Stimulated activated CD8-positive, alpha-beta memory T cell treated with anti-CD3 and anti-CD28 coated beads, Interleukin-4, amount 100 ng/mL, for 1 hour (primary cell): ENCODE measurements around the gene FGF22.
A peak's percentile ranks its signal among the peaks of the same experiment; 100 is the strongest.
"Not testable (repeated sequence)": the region's sequence is repeated elsewhere in the genome, so short reads cannot be mapped to it uniquely, and the experiment has no call there.

Source experiments
- DNase-seq, 2 donors: peaks; one replicate each; pipeline ENCODE4 v3.0.0-alpha.2; 2020; ENCODE audit warnings: low read depth in 2 of 2, low spot score in 1 of 2

FGF22 gene

DNA sequence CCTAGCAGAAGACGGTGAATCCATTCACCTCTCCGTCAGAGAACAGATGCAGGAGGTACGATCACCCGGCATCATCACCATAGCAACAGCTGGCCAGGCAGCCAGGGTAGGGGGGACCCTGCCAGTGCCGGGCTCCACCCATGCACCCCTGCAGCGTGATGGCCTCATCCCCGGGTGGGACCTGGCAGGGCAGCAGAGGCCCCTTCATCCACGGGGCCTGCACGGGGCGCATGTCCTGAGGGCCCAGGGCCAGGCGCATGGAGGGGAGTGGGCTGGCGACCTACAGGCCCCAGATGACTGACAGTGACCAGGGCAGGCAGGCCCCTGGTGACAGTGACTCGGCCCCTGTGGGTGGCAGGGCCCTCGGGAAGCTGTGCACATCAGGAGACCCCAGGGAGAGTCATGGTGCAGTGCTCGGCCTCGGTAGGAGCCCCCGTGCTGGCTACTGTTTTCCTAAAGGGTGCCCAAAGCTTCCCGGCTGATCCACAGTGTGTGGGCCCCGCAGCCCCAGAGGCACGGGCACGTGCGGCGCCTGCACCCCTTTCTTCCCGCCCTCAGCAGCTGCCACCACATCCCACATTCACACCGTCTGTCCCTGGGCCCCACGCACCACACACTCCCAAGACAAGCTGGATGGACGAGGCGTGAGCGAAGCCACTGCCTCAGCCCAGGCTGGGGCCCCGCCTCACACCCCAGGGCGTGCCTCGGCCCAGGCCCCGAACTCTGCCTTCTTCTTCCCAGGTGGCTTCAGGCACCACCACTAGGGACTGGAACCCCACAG, 18.6 kb downstream of the FGF22 start:
- no peak for DNase-seq

GRCh38 chr19:658916-659839, 19.5 kb downstream of the FGF22 start:
- no peak for DNase-seq

- no peak for DNase-seq
Observed at GRCh38 chr19:660793-661426, 21.2 kb downstream of the FGF22 start.

- DNase-seq: peak; percentile 36 to 52
Observed at GRCh38 chr19:661427-662196, 21.9 kb downstream of the FGF22 start.

DNA sequence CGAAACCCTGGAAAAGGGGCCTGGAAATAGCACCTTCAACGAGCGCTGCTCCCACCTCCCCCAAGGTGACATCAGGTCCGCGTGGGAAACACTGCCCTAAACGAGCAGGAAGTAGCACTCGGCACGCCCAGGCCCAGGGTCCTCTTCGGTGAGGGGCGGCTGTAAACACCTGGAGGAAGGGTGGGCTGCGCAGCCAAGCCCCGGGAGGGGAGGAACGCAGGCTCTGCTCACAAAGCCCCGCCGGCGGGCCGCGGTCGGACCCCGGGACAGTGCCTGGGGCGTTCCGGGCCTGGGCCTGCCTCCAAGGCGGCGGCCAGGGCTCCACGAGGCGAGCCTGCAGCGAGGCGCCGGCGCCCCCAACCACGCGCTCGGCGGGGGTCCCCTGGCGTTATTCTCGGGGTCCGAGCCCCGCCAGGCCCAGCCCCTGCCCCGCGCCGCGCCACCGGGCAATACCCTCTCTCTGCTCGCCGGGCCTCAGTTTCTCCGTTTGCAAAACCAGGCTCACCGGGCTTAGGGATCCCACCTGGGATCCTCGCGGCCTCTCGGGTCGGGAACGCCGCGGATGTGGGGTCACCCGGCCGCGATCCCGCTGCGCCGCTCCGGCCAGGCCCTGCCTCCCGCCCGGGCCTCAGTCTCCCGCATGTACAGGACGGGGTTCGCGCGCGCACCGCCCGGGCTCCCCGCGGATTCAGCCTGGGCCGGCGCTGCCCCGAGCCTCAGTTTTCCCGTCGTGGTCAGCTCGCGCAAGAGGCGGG, 22.7 kb downstream of the FGF22 start:
- DNase-seq: peak; percentile 44 to 49

DNA sequence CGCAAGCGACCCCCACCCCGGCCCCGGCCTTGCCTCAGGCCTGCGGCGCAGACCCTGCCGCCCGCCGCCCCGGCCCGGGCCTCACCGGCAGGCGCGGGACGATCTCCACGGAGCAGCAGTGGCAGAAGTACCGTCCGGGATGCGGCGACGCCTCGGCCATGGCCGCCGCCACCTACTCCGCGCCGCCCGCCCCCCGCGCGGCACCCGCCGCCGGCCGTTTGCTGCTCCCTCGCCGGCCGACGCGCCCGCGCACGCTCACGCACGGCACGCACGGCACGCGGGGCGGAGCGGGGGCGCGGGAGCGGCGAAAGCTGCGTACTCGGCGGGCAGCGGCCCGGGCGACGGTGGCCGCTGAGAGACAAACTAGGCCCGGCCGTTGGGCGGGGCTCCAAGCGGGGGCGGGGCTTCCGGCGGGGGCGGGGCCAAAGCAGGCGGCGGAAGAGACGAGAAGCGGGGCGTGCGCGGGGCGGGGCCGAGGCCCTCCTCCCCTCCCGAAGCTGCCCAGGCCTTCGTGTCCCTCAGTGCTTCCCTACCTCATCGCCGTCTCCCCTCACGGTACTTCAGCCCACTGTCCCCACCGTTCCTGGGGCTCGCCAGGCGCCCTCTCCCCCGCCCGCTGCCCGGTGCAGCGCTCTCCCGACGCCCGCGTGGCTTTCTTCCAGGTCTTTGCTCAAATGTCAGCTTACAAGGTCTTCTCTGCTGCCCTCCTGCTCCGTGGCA, 23.4 kb downstream of the FGF22 start, which contains the start of gene RNF126:
RNF126 (minus strand) TSS at position 253 of the 720 bp plus-strand sequence; CDS start at position 160, 93 bp downstream.
- peak; percentile 93 to 94 for DNase-seq

DNA sequence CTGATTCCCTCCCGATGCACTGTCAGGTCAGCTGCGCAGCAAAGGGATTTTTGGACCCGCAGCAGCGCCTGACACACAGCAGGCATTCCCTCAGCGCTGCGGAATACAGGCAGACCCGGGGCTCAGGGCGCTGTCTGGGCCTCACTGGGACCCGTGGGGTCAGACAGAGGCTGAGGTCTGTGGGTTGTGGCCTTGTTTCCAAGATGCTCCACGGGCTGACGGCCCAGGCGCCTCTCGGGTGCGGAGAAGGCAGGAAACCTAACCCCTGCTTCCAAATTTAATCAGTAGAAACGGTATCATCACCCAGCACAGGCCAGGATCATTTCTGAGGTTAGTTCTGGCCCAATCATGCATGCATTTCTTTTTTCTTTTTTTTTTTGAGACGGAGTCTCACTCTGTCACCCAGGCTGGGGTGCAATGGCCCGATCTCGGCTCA, 24.0 kb downstream of the FGF22 start:
- no peak for DNase-seq

DNA sequence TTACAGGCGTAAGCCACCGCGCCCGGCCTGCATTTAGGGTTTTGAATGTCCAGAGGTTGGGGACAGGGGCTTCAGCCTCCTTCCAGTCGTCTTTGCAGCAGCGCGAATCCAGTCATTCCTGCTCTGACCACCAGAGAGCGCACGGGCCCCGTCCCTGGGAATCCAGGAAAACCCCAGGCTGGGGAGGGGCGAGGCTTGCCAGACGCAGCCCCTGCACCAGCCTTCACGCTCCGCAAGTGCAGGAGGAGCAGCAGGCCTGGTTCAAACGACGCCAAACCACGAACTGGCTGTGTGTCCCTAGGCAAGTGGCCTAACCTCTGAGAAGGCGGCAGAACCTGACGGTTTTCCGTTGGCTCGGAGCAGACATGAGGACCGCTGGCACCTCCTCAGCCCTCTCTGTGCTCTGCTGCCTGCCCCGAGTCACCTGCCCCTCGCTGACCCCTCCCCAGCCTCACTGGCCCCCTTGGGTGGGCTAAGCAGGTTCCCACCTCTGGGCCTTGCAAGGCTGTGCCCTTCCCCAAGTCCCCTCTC, 25.3 kb downstream of the FGF22 start:
- DNase-seq: peak; percentile 57 to 64

DNA sequence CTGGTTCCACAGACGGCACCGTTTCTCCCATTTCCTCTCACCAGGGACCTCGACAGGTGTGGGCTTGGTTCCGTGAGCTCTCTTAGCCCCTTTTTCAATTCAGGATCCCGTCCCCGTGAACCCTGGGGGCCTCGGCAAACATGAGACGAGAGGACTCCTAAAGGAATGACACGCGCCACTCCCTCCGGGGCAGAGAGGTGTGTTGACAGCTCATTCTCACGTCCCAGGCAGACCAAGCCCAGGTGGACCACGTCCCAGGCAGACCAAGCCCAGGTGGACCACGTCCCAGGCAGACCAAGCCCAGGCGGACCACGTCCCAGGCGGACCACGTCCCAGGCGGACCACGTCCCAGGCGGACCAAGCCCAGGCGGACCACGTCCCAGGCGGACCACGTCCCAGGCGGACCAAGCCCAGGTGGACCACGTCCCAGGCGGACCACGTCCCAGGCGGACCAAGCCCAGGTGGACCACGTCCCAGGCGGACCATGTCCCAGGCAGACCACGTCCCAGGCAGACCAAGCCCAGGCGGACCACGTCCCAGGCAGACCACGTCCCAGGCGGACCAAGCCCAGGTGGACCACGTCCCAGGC, 27.4 kb downstream of the FGF22 start:
- DNase-seq: not testable (repeated sequence)

DNA sequence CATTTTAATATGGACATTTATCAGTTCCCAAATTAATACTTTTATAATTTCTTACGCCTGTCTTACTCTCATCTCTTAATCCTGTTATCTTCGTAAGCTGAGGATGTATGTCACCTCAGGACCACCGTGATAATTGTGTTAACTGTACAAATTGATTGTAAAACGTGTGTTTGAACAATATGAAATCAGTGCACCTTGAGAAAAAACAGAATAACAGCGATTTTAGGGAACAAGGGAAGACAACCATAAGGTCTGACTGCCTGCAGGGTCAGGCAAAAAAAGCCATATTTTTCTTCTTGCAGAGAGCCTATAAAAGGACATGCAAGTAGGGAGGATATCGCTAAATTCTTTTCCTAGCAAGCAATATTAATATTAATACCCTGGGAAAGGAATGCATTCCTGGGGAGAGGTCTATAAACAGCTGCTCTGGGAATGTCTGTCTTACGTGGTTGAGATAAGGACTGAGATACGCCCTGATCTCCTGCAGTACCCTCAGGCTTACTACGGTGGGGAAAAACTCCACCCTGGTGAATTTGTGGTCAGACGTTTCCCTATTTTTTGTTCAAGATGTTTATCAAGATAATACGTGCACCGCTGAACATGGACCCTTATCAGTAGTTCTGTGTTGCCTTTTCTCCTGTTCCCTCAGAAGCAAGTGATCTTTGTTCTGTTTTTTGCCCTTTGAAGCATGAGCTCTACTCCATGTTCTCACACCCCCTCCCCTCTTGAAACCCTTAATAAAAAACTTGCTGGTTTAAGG, 29.2 kb downstream of the FGF22 start:
- DNase-seq: not testable (repeated sequence)

GRCh38 chr19:670609-671075, 31.0 kb downstream of the FGF22 start:
- no peak for DNase-seq

- DNase-seq: no peak
Observed at GRCh38 chr19:674282-675151, 34.8 kb downstream of the FGF22 start.

DNA sequence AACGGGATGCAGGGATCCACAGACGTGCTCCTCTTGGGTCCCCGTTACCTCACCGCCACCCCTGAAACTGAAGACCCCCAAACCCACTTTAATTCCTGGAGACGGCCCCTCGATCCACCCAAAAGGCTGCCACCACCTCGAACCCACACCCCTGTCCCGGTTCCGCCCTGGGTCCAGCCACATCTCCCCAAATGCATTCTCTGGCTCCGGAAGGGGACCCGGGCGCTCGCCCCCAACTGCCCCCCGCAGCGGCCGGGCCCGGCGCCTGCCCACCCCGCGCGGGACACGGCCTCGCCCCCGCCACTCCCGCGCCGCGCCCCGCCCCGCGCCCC, 36.3 kb downstream of the FGF22 start:
- DNase-seq: no peak

GRCh38 chr19:676339-677105, 36.8 kb downstream of the FGF22 start, which contains the start of gene FSTL3:
Gene FSTL3, plus strand, starts transcription at chr19:676392. Its CDS starts 32 bp downstream, at chr19:676424.
- DNase-seq: no peak

- DNase-seq: no peak
Observed at GRCh38 chr19:677201-677600, 37.5 kb downstream of the FGF22 start.
